NAMALWA (cell line): ENCODE data around the gene NUP210L.

ENCODE experiments used
- DNase-seq: peaks from one replicate; pipeline ENCODE4 v3.0.0-alpha.2; 2015; ENCODE audit warnings: low spot score

The NUP210L gene

GRCh38 chr1:154154534-154155191 lies at the start of gene NUP210L:
Gene NUP210L, minus strand, starts transcription at chr1:154155073.
- DNase-seq: no peak

- no peak for DNase-seq
These were observed 44.6 kb upstream of the NUP210L start for GRCh38 chr1:154199563-154199879.

GRCh38 chr1:154198756-154199562 lies 44.1 kb upstream of the NUP210L start:
- DNase-seq: peak; percentile 89

GRCh38 chr1:154193821-154194220 lies 38.9 kb upstream of the NUP210L start:
- DNase-seq: no peak

GRCh38 chr1:154192476-154192875 lies 37.6 kb upstream of the NUP210L start:
- DNase-seq: no peak

- DNase-seq: no peak
These were observed 37.2 kb upstream of the NUP210L start, which contains the start of gene TPM3 for GRCh38 chr1:154191990-154192461. Gene TPM3, minus strand, starts transcription at chr1:154192100. Its CDS starts 82 bp downstream, at chr1:154192018.

- no peak for DNase-seq
These were observed 35.7 kb upstream of the NUP210L start for GRCh38 chr1:154190550-154190949.

GRCh38 chr1:154186852-154187501 lies 32.1 kb upstream of the NUP210L start:
- peak; percentile 71 for DNase-seq

- peak; percentile 88 for DNase-seq
These were observed 31.3 kb upstream of the NUP210L start for GRCh38 chr1:154186177-154186576.

GRCh38 chr1:154183046-154183915 lies 28.4 kb upstream of the NUP210L start:
- DNase-seq: peak; percentile 98

- peak; percentile 70 for DNase-seq
These were observed 27.6 kb upstream of the NUP210L start for GRCh38 chr1:154182344-154183045.

- peak; percentile 89 for DNase-seq
These were observed 27.1 kb upstream of the NUP210L start for GRCh38 chr1:154181944-154182343.

GRCh38 chr1:154179946-154180687 lies 25.2 kb upstream of the NUP210L start:
- DNase-seq: peak; percentile 88

- DNase-seq: no peak
These were observed 24.3 kb upstream of the NUP210L start for GRCh38 chr1:154178911-154179811.

- no peak for DNase-seq
These were observed 23.1 kb upstream of the NUP210L start for GRCh38 chr1:154178013-154178412.

GRCh38 chr1:154176337-154176736 lies 21.5 kb upstream of the NUP210L start:
- DNase-seq: no peak

- DNase-seq: no peak
These were observed 19.8 kb upstream of the NUP210L start for GRCh38 chr1:154174654-154175053.

GRCh38 chr1:154171880-154172279 lies 17.0 kb upstream of the NUP210L start:
- DNase-seq: no peak

- no peak for DNase-seq
These were observed 16.3 kb upstream of the NUP210L start for GRCh38 chr1:154171223-154171583.
